HG02610 (cell line): ENCODE measurements around the gene OSM.

ENCODE experiments used
- ATAC-seq: cut with Tn5 transposase; IDR thresholded peaks from one replicate; pipeline ENCODE4 v1.9.1; 2021; ENCODE audit warnings: mild to moderate bottlenecking, moderate library complexity; ENCODE audit not compliant: unreplicated experiment

The OSM gene

DNA sequence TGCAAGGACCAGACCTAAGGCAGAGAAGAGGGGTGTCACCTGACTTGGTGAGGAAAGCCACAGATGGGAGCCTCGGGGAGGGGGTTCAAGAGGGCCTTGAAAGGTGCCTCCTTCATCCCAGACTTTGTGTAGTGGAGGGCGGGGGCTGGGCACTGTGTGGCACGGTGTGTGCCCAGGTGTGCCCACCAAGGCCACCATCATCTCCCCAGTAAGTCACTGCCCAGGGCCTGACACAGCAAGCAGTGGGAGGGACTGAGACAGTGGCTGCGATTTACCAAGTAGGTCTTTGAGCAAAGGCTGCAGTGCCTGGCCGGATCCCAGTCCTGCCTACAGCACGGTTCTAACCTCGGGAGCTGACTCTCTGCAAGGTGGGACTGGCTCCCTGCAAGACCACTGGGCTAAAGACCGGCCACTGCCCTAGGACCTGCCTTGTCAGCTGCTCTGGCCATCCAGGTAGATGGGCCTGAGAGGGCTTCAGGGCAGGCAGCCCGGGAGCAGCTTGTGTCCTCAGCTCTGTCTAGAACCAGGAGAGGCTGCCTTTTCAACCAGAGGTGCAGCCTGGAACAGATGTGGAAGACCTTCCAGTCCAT, 1.4 kb downstream of the OSM start:
- ATAC-seq = no peak

DNA sequence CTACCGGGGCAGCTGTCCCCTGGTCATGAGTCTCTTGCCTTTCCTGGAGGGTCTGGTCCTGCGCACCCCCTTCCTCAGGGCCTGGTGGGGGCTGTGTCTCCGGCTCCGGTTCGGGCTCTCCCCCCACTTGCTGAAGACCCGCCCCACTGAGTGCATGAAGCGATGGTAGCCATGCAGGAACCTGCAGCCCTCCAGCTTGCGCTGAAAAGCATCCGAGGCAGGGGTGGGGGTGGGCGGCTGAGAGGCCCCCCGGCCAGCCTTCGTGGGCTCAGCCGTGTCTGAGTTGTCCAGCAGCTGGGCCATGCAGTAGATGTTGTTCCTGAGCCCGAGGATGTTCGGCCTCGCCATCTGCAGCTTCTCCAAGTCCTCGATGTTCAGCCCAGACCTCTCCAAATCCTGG, 2.8 kb downstream of the OSM start:
- ATAC-seq = no peak

- ATAC-seq = no peak
These were observed 3.5 kb downstream of the OSM start for GRCh38 chr22:30262917-30263741.

DNA sequence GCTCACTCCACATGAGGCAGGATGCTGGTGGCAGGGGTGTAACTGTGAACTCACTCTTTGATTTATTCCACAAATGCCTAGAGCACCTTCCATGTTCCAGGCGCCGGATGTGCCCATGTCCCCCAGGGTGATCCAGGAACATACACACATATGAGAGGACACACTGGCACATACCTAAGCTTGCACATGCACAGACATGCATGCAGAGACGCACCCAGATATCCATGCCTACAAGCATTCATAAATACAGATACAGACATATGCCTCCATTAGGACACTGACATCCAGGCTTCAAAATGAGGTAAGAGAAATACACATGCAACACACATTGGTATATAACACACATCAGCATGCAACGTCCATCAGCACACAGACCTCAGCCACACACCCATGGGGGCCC, 4.5 kb downstream of the OSM start:
- ATAC-seq = no peak

DNA sequence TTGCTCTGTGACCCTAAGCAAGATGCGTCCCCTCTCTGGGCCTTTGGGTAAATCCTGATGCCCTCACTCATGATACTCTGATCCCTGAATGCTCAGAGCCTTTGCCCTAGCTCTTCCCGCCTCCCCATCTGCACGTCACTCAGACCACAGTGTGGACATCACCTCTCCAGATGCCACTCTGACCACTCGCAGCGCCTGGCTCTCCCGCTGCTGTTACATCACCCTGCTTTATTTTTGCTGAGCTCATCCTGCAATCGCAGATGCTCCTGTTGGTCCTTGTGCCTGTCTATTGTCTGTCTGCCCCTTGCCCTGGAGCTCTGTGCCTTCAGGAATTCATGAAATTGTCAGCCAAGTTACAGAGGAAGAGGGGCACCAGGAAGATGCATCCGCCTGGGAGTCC, 5.5 kb downstream of the OSM start:
- no peak for ATAC-seq

DNA sequence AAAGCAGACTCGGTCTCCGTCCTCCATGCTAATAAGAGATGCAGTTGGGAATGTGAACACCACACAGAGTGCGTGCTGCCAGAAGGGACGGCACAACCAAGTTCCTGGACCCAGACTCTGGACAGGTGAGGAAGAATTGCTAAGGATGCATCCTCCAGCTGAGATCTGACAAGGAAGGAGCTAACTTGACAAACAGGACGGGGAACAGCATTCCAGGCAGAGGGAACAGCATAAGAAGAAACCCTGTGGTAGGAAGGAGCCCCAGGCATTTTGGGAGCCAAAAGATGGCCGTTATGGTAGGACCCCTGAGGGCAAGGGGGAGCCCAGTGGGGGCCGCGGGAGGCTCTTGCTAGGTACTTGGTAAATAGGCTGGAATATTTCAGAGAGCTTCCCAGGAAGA, 6.0 kb downstream of the OSM start:
- ATAC-seq = no peak

DNA sequence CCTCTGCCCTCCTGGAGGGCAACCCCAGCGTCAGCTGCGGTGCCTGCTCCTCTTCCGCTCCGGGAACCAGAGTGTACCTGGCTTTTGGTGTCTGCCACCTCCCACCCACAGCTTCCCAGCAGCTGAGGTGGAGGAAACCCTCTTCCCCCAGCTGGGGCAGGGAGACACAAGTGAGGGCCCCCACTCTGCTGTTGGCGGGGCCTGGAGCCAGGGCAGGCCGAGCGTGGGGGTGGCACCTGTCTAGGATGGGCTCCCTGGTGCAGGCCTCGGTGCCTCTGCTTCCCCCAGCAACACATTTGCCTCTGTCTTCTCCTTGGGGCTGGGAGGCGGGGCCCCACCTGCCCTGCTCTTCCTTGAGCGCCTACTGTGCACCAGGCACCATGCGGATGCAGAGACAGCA, 6.4 kb downstream of the OSM start:
- no peak for ATAC-seq

- ATAC-seq = no peak
These were observed 12.3 kb downstream of the OSM start for GRCh38 chr22:30254314-30254713.

GRCh38 chr22:30253205-30253852, 13.3 kb downstream of the OSM start:
- no peak for ATAC-seq

DNA sequence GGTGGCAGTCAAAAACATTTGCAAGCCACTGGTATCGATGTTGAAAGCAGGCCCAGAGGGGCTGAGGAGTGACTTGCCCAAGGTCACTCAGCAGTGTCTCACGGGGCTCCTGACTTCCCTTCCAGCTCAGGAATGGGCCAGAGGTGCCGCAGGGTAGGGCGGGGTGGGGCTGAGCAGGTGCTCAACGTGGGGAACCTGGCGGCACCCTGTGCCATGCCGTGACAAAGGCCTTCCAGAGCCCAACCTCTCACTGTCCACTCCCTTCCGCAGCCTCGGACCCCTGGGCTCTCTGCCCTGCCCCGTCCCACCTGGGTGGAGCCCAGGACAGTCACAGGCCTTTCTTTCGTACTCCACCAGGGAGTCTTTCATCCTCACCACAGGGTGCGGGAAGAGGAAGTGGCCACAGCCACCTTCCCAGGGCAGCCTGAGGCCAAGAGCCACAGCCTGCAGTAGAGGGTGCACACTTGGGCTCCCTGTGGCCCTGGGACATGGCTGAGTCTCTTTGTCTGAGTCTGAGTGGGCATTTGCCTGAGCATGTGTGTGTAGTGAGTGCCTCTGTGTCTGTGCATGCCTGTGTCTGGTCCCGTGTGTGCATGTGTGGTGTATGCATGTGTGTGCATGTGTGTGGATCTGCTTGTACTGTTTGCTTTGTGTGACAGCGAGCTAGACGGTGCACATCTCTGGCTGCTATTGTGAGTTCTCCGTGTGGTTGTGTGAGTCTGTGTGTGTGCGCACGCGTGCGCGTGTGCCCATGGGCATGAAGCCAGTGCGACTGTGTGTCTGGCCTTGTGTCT, 14.0 kb downstream of the OSM start:
- no peak for ATAC-seq

DNA sequence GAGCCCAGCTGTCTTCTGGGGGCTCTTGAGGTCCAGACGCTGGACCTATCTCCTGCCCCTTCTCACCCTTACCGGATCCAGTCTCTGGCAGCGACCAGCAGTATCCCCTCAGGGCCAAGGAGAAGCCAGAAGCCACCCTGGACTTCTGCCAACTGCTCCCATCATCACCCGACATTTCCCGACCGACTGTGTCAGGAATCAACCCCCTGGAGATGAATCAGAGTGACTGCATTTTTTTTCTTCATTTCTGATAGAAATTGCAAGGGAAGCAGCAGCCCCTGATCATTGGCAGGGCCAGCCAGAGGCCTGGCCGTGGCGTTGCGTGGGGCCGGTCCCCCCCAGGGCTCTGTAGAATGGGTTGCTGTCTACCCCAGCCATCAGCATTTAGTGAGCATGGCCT, 14.9 kb downstream of the OSM start:
- no peak for ATAC-seq

DNA sequence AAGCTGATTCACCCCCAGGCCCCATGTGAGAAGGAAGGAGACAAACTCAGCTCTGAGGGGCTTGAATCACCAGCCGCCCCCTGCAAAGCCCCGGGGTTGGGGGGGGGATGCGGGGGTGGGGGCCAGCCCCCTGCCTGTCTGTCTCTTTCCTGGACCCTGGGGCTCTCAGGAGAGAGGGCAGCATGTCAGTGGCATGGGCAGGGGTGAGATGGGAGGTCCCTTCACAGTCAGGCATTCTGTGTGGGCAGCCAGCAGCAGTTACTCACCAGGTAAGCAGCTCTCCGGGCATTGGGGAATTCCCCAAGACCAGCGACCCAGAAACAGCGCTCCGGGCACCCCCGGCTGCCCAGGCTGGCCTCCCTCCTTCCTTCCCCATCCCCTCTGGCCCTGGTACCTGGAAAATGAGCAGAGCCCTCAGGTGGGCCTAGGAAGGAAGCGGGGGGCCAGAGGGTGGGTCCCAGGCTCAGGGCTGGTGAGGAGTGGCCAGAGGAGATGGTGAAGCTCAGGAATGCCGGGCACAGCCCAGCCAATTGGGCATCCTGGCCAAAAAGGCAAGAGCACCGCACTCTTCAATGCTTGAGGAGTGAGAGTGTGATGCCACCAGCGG, 15.9 kb downstream of the OSM start:
- no peak for ATAC-seq

DNA sequence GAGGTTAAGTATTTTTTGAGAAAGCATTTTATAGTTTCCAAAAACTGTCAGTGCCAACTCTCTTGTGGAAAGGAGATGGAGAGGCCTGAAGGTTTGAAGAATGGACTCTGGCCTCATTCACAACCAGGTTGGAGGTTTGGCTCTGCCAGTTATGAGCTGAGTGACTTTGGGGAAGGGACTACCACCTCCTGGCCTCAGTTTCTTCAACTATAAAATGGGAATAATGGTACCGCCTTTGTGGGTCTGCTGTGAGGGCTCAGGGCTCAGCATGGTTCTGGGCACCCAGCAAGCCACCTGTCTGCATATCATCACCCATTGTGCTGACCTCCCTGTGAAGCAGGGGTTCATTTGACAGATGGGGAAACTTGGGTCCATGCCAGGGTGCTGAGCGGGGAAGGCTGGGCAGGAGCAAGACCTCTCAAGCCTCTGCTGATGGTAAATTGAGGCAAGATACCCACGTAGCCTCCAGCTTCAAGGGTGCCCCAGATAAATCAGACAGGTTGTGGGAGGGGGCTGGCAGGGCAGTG, 16.5 kb downstream of the OSM start:
- no peak for ATAC-seq

DNA sequence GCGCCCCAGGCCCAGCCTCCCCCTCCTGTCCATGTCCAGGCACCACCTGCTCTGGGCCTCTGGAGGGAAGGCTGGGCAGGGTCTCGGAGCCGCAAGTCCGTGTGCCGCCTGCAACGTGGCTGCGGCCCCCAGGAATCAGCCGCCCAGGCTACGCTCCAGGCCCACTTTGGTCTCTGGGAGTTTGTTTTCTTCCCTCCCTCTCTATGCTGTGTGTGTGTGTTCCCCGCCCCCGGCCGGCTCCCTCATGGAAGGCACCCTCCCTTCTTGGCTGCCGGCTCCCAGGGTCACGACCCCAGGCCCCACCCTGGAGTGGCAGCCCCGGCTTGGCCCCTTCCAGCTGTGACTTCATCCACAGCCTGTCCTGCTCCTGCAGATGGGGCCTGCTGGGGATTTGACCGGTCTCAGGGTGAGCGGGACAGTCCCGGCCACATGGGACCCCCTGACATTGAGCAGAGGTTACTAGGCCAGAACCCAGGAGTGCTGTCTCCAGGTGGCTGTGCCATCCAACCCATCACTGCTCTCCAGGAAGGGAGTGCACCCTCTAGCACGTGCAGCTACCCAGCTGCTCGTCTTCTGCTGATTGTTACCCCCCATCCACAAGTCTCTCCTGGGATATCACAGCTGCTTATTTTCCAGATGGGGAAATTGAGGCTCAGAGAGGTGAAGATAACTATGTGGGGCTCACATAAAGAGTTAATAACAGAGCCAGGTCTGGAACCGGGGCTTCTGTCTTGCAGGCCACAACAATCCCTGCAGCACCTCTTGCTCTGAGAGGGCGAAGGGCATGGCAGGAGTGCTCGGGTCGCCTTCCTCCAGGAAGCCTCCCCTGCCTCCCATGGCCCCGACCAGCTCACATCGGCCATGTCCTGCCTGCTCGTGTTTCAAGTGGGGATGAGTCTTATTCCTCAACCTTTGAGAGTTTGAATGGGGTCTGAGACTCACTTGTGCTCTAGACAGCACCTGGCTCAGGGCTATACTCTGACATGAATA, 17.3 kb downstream of the OSM start:
- ATAC-seq = no peak

- ATAC-seq = no peak
These were observed 18.2 kb downstream of the OSM start for GRCh38 chr22:30248484-30248883.

GRCh38 chr22:30247974-30248373, 18.7 kb downstream of the OSM start:
- ATAC-seq = no peak

DNA sequence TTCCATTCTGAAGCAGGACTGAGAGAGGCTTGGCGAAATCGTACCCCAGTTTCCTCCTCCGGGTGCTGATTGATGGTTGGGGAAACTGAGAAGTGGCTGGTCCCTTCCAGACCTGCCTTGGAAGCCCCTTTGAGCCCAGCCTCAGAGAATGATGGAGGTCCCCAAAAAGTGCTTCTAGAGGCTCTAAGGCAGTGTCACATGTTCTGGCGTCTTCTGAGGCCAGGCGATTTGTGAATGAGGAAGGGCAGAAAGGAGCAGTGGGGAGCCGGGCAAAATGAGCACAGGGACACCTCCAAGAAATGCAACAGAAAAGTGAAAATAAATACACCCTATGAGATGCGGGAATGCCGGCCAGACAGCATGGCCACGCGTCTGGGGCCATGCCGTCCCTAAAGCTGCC, 19.1 kb downstream of the OSM start:
- no peak for ATAC-seq

GRCh38 chr22:30246814-30247376, 19.8 kb downstream of the OSM start:
- no peak for ATAC-seq
